ENCODE results near the gene CCDC186.
A peak's percentile ranks its signal among the peaks of the same experiment; 100 is the strongest.

Gene CCDC186

GRCh38 chr10:114087655-114088054 is 86.3 kb downstream of the CCDC186 start:
- H3K79me2 ChIP-seq (ENCODE audit: control insufficient read depth, low read length): no peaks in the 10 kb centered on the region
- H3K9me3 ChIP-seq (ENCODE audit: control insufficient read depth, insufficient read depth, low read length): no peaks in the 10 kb centered on the region
- H3K9me2 ChIP-seq (replicated peaks; ENCODE audit: control insufficient read depth, low read length): no peaks in the 10 kb centered on the region
- H4K20me1 ChIP-seq (ENCODE audit: control insufficient read depth, insufficient read depth, low read depth, low read length): no peaks in the 10 kb centered on the region
- H3K36me3 ChIP-seq (ENCODE audit: control insufficient read depth, low read length): no peaks in the 10 kb centered on the region
- no peaks in the 10 kb centered on the region for H3F3A ChIP-seq (ENCODE audit: control insufficient read depth, insufficient read depth)
- H3K4me2 ChIP-seq (ENCODE audit: low read length): no peak overlapping the region
- no peak overlapping the region for H3K4me3 ChIP-seq (ENCODE audit: low read length)
- TF ChIP-seq CTCF (IDR thresholded peaks at IDR 0.05; ENCODE audit: low read depth, low read length, poor library complexity, severe bottlenecking) (no peak), EZH2phosphoT487 (IDR thresholded peaks at IDR 0.05; ENCODE audit: borderline replicate concordance, low read length) (no peak)
- H3K4me1 ChIP-seq (ENCODE audit: control insufficient read depth, low read length): no peaks in the 10 kb centered on the region
- H3K27ac ChIP-seq (ENCODE audit: low read depth, low read length): no peak overlapping the region
- peaks cover 5% of the 10 kb centered on the region for H3K27me3 ChIP-seq (ENCODE audit: control insufficient read depth, low read length)

DNA sequence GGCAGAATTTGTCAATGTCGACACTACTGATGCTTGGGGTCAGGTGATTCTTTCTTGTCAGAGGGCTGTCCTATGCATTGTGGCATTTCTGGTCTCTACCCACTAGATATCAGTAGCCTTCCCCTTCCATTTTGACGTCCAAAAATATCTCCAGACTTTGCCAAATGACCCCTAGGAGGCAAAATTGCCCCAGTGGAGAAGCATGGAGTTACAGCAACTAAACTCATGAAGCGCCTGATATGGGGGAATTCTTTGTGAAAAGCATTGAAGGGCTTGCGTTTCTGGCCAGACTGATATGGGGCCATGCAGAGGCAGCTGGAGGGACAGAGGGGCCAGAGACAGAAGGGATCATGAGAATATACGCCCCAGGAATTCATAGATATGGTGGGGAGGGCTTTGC is 86.7 kb downstream of the CCDC186 start:
- Histone ChIP-seq H3K27ac (ENCODE audit: low read depth, low read length) (no peak overlapping the region), H3K9me2 (replicated peaks; ENCODE audit: control insufficient read depth, low read length) (no peaks in the 10 kb centered on the region), H3K4me2 (ENCODE audit: low read length) (no peak overlapping the region), H3K4me1 (ENCODE audit: control insufficient read depth, low read length) (no peaks in the 10 kb centered on the region), H4K20me1 (ENCODE audit: control insufficient read depth, insufficient read depth, low read depth, low read length) (no peaks in the 10 kb centered on the region), H3F3A (ENCODE audit: control insufficient read depth, insufficient read depth) (no peaks in the 10 kb centered on the region), H3K4me3 (ENCODE audit: low read length) (no peak overlapping the region), H3K27me3 (ENCODE audit: control insufficient read depth, low read length) (peaks cover 4% of the 10 kb centered on the region), H3K36me3 (ENCODE audit: control insufficient read depth, low read length) (no peaks in the 10 kb centered on the region), H3K9me3 (ENCODE audit: control insufficient read depth, insufficient read depth, low read length) (no peaks in the 10 kb centered on the region), H3K79me2 (ENCODE audit: control insufficient read depth, low read length) (no peaks in the 10 kb centered on the region)
- no peak for TF ChIP-seq EZH2phosphoT487 (IDR thresholded peaks at IDR 0.05; ENCODE audit: borderline replicate concordance, low read length)
- TF ChIP-seq CTCF (IDR thresholded peaks at IDR 0.05; ENCODE audit: low read depth, low read length, poor library complexity, severe bottlenecking): peak; percentile 7

GRCh38 chr10:114084215-114084614 is 89.8 kb downstream of the CCDC186 start:
- H3K9me2 ChIP-seq (replicated peaks; ENCODE audit: control insufficient read depth, low read length): no peaks in the 10 kb centered on the region
- no peak overlapping the region for H3K4me2 ChIP-seq (ENCODE audit: low read length)
- no peaks in the 10 kb centered on the region for H3K9me3 ChIP-seq (ENCODE audit: control insufficient read depth, insufficient read depth, low read length)
- TF ChIP-seq CTCF (IDR thresholded peaks at IDR 0.05; ENCODE audit: low read depth, low read length, poor library complexity, severe bottlenecking) (no peak), EZH2phosphoT487 (IDR thresholded peaks at IDR 0.05; ENCODE audit: borderline replicate concordance, low read length) (no peak)
- no peaks in the 10 kb centered on the region for H3K4me1 ChIP-seq (ENCODE audit: control insufficient read depth, low read length)
- no peaks in the 10 kb centered on the region for H4K20me1 ChIP-seq (ENCODE audit: control insufficient read depth, insufficient read depth, low read depth, low read length)
- H3K79me2 ChIP-seq (ENCODE audit: control insufficient read depth, low read length): no peaks in the 10 kb centered on the region
- no peak overlapping the region for H3K27ac ChIP-seq (ENCODE audit: low read depth, low read length)
- H3K4me3 ChIP-seq (ENCODE audit: low read length): no peak overlapping the region
- H3K36me3 ChIP-seq (ENCODE audit: control insufficient read depth, low read length): no peaks in the 10 kb centered on the region
- 0 out of 2 replicates have a peak, but pooled peaks cover 6% of the 10 kb centered on the region for H3K27me3 ChIP-seq (ENCODE audit: control insufficient read depth, low read length)
- no peaks in the 10 kb centered on the region for H3F3A ChIP-seq (ENCODE audit: control insufficient read depth, insufficient read depth)
